HG02610 (cell line): ENCODE measurements around the gene COX6A1.
"Not testable (repeated sequence)": the region's sequence is repeated elsewhere in the genome, so short reads cannot be mapped to it uniquely, and the experiment has no call there.

Experiments used
- ATAC-seq: cut with Tn5 transposase; IDR thresholded peaks from one replicate; pipeline ENCODE4 v1.9.1; 2021; ENCODE audit warnings: mild to moderate bottlenecking, moderate library complexity; ENCODE audit not compliant: unreplicated experiment

Gene COX6A1

GRCh38 chr12:120466560-120467315 lies 28.8 kb downstream of the COX6A1 start:
- no peak for ATAC-seq

- ATAC-seq, result no peak
Observed at GRCh38 chr12:120467439-120467838, 29.5 kb downstream of the COX6A1 start.

- ATAC-seq, result no peak
Observed at GRCh38 chr12:120468325-120468820, 30.5 kb downstream of the COX6A1 start.

GRCh38 chr12:120468821-120469449 lies 31.0 kb downstream of the COX6A1 start:
- ATAC-seq, result peak; percentile 18

- peak; percentile 85 for ATAC-seq
Observed at GRCh38 chr12:120469450-120470149, 31.7 kb downstream of the COX6A1 start, which contains the start of gene SRSF9. Gene SRSF9, minus strand, starts transcription at chr12:120469748. Its CDS starts 139 bp downstream, at chr12:120469609.

- ATAC-seq, result peak; percentile 8
Observed at GRCh38 chr12:120470150-120470784, 32.4 kb downstream of the COX6A1 start.

GRCh38 chr12:120472521-120472920 lies 34.6 kb downstream of the COX6A1 start:
- no peak for ATAC-seq

- ATAC-seq, result no peak
Observed at GRCh38 chr12:120473807-120474615, 36.1 kb downstream of the COX6A1 start.

GRCh38 chr12:120474616-120474960 lies 36.7 kb downstream of the COX6A1 start:
- ATAC-seq, result no peak

GRCh38 chr12:120475643-120476042 lies 37.7 kb downstream of the COX6A1 start:
- no peak for ATAC-seq

- no peak for ATAC-seq
Observed at GRCh38 chr12:120479458-120479857, 41.5 kb downstream of the COX6A1 start.

GRCh38 chr12:120480211-120480610 lies 42.3 kb downstream of the COX6A1 start:
- no peak for ATAC-seq

GRCh38 chr12:120481022-120481767 lies 43.3 kb downstream of the COX6A1 start:
- ATAC-seq, result no peak

GRCh38 chr12:120483621-120484020 lies 45.7 kb downstream of the COX6A1 start:
- no peak for ATAC-seq

- ATAC-seq, result no peak
Observed at GRCh38 chr12:120485961-120486881, 48.3 kb downstream of the COX6A1 start.

GRCh38 chr12:120487552-120487951 lies 49.6 kb downstream of the COX6A1 start:
- not testable (repeated sequence) for ATAC-seq

- ATAC-seq, result no peak
Observed at GRCh38 chr12:120488057-120488640, 50.2 kb downstream of the COX6A1 start.

- no peak for ATAC-seq
Observed at GRCh38 chr12:120489018-120489417, 51.1 kb downstream of the COX6A1 start.
